ENCODE data around the gene NFATC3.
A peak's percentile ranks its signal among the peaks of the same experiment; 100 is the strongest.

Gene NFATC3

GRCh38 chr16:68190736-68191510, 105.8 kb downstream of the NFATC3 start:
- ATAC-seq, result no peak

DNA sequence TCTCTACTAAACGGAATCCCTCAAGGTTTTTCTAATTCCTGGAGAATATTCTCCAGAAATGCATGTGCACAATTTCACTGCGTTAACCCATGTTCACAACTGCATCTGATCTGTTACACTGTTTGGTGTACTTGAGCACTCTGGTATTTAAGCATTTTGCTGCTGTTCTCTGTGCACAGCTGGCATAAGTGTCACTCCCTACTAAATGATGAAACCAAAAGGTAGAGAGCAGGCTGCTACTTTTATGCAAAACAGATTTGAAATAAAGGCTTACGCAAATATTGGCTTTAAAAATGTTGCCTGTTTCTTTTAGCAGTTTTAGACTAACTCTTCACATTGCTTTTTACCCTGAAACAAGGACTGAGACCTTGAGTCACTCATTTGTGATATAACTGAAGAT, 109.1 kb downstream of the NFATC3 start:
- ATAC-seq, result no peak

- no peak for ATAC-seq
Observed at GRCh38 chr16:68197250-68197649, 112.1 kb downstream of the NFATC3 start.

GRCh38 chr16:68200088-68200783, 115.1 kb downstream of the NFATC3 start:
- ATAC-seq, result peak; percentile 80 to 89

- no peak for ATAC-seq
Observed at GRCh38 chr16:68202091-68202519, 116.9 kb downstream of the NFATC3 start.

DNA sequence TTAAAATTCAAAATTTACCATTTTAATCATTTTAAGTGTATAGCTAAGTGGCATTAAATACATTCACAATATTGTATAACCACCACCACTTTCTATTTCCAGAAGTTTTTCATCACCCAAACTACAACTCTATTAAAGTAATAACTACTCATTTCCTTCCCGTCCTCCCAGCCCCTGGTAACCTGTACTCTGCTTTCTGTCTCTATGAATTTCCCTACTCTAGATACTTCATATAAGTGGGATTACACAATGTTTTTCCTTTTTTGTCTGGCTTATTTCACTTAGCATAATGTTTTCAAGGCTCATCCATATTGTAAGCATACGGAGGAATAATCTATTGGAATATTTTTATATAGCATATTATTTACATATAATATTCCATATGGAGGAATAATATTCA, 121.1 kb downstream of the NFATC3 start:
- ATAC-seq, result no peak

DNA sequence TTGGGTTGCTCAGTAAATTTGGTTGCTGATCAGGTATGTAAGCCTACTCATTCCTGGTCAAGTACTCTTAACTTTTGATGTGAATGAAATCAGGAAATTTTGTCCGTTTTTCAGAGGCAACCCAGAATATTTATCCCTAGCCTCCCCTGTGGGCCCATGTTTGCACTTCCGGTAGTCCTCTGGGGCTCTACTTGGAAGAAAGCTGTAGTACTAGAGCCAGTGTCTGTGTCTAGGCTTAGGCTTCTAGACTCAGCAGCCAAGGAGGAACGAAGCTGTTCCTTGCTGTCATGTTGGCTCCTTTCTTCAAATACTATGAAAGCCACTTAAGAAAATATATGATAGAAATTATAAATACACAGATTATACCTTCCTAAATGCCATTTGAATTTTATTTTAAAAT, 129.6 kb downstream of the NFATC3 start:
- ATAC-seq, result no peak

DNA sequence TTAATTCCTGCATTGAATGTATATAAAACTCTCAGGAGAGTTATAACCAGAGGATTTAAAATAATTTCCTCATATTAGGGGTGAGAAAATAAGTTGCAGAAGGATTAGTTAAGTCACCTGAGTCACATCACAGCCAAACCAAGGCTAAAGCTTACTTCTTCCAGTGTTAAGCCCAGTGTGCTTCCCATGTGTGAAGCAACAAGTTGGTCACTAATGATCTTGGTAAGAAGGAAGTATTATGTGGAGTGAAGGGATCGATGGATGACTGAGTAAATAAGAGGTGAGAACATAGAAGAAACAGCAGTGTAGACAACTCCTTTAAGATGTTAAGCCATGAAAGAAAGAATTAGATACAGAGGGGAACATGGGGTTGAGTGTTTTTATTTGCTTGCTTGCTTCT, 130.1 kb downstream of the NFATC3 start:
- no peak for ATAC-seq

DNA sequence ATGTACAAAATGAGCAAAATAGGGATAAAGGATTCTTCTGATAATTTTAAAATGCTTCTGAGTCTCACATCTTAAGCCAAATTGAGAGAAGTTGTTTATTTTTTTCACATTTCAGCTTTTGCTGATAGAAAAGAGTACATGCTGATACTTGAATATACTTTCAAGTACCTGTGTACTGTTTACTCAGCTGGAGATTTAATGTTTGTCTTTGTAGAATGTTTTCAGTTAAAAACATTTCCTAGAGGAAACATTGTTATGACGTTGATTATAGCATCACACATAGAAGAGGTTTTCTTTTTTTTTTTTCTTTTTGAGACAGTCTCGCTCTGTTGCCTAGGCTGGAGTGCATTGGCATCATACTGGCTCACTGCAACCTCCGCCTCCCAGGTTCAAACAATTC, 131.1 kb downstream of the NFATC3 start:
- no peak for ATAC-seq

DNA sequence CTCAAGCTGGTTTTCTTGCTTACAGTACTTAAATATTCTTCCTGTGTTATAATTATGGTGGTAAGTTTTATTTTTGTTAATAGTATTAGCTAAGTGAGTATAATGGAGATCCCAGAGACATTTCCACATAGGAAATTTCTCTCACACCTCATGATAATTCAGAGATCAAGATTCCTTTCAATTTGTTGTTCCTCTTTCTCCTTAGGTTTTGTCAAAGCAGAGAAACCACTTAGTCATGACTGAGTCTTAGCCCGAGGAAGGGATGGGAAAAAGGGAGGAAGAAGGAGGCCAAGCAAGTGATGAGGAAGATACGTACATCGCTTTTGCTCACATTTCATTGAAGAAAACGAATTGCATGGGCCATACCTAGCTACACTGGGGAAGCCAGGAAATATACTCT, 132.3 kb downstream of the NFATC3 start:
- no peak for ATAC-seq

- ATAC-seq, result no peak
Observed at GRCh38 chr16:68219725-68220351, 134.7 kb downstream of the NFATC3 start.

DNA sequence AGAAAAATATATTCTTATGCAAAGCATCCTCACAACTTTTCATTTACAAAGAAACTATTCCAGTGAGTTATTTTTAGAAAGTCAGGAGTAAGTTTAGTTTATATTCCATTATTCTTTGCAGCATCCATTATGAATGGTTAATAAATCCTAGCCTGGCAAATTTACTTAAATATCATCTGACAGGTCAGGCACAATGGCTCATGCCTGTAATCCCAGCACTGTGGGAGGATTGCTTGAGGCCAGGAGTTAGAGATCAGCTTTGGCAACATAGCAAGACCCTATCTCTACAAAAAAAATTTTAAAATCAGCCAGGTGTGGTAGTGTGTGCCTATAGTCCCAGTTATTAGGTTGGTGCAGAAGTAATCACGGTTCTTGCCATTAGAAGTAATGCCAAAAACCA, 137.9 kb downstream of the NFATC3 start:
- no peak for ATAC-seq

GRCh38 chr16:68226116-68226515, 140.9 kb downstream of the NFATC3 start:
- no peak for ATAC-seq

DNA sequence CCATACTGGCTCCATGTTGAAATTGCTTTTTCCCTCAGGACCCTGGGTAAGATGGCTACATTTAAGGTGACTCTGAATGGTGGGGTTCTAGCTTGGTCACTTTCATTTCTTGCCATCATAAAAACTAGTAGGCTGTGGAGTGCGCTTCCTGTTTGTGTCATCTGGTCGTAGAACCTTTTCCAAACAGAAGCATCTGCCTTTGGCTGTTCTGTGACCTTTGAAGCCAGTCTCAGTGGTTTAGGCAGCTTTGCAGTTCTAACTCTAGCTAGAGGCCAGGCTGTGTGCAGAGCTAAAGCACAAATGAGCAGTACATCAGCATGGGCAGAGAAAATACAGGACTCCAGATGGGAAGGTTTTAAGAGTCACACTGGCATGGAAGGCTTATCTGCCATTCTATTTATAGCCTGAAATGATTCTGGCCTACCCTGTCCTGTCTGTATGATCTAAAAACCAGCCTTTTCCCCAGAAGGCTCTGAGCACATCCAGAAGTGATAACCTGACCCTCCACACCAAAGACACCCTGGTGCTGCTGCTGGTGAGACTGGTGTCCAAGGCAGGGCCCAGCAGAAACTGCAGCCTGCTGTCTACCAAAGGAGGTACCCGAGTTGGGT, 142.1 kb downstream of the NFATC3 start:
- peak; percentile 39 to 45 for ATAC-seq

GRCh38 chr16:68227850-68228553, 142.8 kb downstream of the NFATC3 start:
- no peak for ATAC-seq

GRCh38 chr16:68228652-68229051, 143.5 kb downstream of the NFATC3 start:
- no peak for ATAC-seq

DNA sequence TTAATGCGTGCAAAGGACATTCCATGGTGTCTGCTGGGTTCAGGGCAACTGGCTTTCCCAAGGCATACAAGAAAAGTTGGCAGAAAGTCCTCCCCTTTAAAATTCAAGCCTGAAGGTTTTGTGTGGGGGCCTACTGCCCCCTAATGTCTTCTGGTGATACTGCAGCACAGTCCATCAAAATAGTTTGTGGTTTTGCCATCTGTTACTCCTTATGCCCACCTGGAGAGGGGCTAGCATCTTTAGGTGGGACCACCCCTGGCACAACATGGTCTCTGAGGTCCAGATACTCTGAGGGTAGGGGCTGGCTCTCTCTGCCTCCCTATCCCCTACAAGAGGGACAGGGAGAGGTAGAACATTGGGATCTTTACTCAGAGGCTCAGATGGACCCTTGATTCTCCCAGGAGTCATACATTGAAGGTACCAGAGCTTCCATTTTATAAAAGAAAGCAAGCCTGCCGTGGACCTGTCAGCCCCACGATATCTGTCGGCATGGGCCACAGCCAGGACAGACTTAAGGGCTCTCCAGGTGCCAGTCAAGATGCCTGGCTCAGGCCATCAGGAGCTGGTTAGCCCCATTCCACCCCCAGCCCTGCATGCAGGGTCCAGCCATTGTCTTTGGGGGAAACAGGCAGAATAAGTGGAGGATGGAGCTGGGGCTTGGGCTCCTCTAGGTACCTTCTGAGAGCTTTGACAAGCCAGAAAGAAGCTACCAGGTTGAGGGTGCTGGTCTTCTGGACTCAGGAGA, 144.4 kb downstream of the NFATC3 start:
- no peak for ATAC-seq

- no peak for ATAC-seq
Observed at GRCh38 chr16:68230176-68230571, 145.0 kb downstream of the NFATC3 start.

- ATAC-seq, result no peak
Observed at GRCh38 chr16:68230956-68231355, 145.8 kb downstream of the NFATC3 start.

- no peak for ATAC-seq
Observed at GRCh38 chr16:68231384-68232136, 146.4 kb downstream of the NFATC3 start.

DNA sequence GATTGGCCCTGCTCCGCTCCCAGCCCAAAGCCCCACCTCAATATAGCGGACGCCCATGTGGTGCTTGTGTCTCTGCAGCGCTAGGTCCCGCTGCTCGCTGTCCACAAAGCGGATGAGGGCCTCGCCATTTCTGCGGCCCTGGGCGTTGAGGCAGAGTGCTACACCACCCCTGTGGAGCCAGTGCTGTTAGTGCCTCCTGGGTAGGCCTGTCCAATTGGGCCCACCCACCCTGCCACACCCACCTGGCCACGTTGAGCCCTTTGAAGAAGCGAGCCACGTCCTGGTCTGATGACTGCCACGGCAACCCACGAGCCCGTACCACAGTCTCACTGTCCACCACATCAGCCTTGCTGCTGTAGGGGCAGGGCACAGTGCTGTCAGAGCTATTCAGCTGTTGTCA, 147.2 kb downstream of the NFATC3 start:
- no peak for ATAC-seq
